ENCODE measurements around the gene TUT7. TPM values are rescaled to one million over a fixed set of nuclear protein-coding genes. Genes with fewer than 3 reads are reported as not detected.
"Not testable (repeated sequence)": the region's sequence is repeated elsewhere in the genome, so short reads cannot be mapped to it uniquely, and the experiment has no call there.

TUT7 gene
- total RNA-seq, 1 donor from 2014 or later: 18.8 TPM

DNA sequence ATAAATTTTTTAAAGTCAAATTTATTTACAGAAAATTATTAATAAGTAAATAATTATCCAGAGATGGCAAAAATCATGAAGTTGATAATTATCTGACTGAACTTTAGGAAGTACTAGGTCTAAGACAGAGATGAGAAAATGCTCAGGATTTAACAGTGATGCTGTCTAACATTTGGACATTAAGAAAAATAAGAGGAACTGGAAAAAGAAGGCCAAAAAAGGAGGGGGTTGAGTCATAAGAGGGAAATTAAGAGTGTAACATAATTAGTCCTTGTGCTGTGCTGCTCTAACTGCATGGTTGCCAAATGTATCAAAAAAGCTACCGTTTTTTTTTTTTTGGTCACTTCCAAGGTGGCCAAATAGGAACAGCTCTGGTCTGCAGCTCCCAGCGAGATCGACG lies 35.4 kb upstream of the TUT7 start:
- TF ChIP-seq, protein P1, sequence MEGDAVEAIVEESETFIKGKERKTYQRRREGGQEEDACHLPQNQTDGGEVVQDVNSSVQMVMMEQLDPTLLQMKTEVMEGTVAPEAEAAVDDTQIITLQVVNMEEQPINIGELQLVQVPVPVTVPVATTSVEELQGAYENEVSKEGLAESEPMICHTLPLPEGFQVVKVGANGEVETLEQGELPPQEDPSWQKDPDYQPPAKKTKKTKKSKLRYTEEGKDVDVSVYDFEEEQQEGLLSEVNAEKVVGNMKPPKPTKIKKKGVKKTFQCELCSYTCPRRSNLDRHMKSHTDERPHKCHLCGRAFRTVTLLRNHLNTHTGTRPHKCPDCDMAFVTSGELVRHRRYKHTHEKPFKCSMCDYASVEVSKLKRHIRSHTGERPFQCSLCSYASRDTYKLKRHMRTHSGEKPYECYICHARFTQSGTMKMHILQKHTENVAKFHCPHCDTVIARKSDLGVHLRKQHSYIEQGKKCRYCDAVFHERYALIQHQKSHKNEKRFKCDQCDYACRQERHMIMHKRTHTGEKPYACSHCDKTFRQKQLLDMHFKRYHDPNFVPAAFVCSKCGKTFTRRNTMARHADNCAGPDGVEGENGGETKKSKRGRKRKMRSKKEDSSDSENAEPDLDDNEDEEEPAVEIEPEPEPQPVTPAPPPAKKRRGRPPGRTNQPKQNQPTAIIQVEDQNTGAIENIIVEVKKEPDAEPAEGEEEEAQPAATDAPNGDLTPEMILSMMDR (IDR thresholded peaks at IDR 0.05; ENCODE audit: unreplicated experiment): no peak
- H3K27me3 Mint-ChIP-seq (ENCODE audit: unreplicated experiment): peaks cover 2% of the 10 kb centered on the region
- DNase-seq (ENCODE audit: low spot score): no peak
- no peaks in the 10 kb centered on the region for H3K4me1 Mint-ChIP-seq (ENCODE audit: unreplicated experiment)
- no peak overlapping the region for H3K27ac Mint-ChIP-seq (ENCODE audit: unreplicated experiment)
- peak overlapping the region; percentile 3 for H3K4me3 Mint-ChIP-seq (ENCODE audit: unreplicated experiment)
- no peaks in the 10 kb centered on the region for H3K9me3 Mint-ChIP-seq (ENCODE audit: unreplicated experiment)
- peaks cover 7% of the 10 kb centered on the region for H3K36me3 Mint-ChIP-seq (ENCODE audit: low read depth, unreplicated experiment)

DNA sequence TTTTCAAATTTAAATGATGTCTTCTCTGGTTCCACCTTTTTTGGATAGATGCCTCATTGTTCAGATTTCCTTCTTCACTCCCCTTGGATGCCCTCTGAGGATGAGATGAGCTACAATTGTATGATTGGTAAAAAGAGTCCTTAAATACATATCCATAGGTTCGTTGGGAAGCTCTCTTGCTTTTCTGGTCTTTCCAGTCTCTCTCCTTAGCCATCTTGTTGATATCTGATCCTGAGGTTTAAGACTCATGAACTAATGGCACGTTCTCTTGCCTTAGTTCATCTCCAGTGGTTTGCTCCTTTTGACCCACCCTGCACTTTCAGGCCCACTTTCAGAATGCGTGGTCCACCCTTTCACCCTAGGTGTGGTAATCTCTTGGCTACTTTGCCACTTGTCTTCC lies 33.2 kb upstream of the TUT7 start:
- no peak for DNase-seq (ENCODE audit: low spot score)
- Mint-ChIP-seq H3K9me3 (ENCODE audit: unreplicated experiment) (peaks cover 7% of the 10 kb centered on the region), H3K27me3 (ENCODE audit: unreplicated experiment) (peaks cover 3% of the 10 kb centered on the region), H3K4me3 (ENCODE audit: unreplicated experiment) (no peak overlapping the region), H3K36me3 (ENCODE audit: low read depth, unreplicated experiment) (peaks cover 11% of the 10 kb centered on the region), H3K27ac (ENCODE audit: unreplicated experiment) (no peak overlapping the region), H3K4me1 (ENCODE audit: unreplicated experiment) (no peaks in the 10 kb centered on the region)
- TF ChIP-seq, protein P1 (IDR thresholded peaks at IDR 0.05; ENCODE audit: unreplicated experiment): no peak

DNA sequence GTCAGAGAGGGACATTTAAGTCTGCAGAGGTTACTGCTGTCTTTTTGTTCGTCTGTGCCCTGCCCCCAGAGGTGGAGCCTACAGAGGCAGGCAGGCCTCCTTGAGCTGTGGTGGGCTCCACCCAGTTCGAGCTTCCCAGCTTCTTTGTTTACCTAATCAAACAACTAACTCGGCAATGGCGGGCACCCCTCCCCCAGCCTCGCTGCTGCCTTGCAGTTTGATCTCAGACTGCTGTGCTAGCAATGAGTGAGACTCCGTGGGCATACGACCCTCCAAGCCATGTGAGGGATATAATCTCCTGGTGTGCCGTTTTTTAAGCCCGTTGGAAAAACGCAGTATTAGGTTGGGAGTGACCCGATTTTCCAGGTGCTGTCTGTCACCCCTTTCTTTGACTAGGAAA lies 28.8 kb upstream of the TUT7 start:
- H3K27ac Mint-ChIP-seq (ENCODE audit: unreplicated experiment); H3K9me3 Mint-ChIP-seq (ENCODE audit: unreplicated experiment); H3K36me3 Mint-ChIP-seq (ENCODE audit: low read depth, unreplicated experiment); H3K4me3 Mint-ChIP-seq (ENCODE audit: unreplicated experiment); H3K27me3 Mint-ChIP-seq (ENCODE audit: unreplicated experiment); H3K4me1 Mint-ChIP-seq (ENCODE audit: unreplicated experiment); DNase-seq (ENCODE audit: low spot score): not testable (repeated sequence)

DNA sequence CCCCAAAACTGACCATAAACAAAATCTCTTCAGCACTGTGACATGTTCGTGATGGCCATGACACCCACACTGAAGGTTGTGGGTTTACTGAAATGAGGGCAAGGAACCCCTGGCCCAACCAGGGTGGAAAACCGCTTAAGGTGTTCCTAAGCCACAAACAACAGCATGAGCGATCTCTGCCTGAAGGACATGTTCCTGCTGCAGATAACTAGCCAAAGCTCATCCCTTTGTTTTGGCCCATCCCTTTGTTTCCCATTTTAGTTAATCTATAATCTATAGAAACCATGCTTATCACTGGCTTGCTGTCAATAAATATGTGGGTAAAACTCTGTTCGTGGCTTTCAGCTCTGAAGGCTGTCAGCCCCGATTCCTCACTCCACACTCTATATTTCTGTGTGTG lies 21.8 kb upstream of the TUT7 start:
- DNase-seq (ENCODE audit: low spot score): no peak
- Mint-ChIP-seq H3K4me1 (ENCODE audit: unreplicated experiment) (no peaks in the 10 kb centered on the region), H3K36me3 (ENCODE audit: low read depth, unreplicated experiment) (peaks cover 6% of the 10 kb centered on the region), H3K27me3 (ENCODE audit: unreplicated experiment) (no peaks in the 10 kb centered on the region), H3K27ac (ENCODE audit: unreplicated experiment) (no peak overlapping the region), H3K4me3 (ENCODE audit: unreplicated experiment) (no peak overlapping the region), H3K9me3 (ENCODE audit: unreplicated experiment) (peaks cover 4% of the 10 kb centered on the region)
- TF ChIP-seq, protein P1 (IDR thresholded peaks at IDR 0.05; ENCODE audit: unreplicated experiment): no peak

DNA sequence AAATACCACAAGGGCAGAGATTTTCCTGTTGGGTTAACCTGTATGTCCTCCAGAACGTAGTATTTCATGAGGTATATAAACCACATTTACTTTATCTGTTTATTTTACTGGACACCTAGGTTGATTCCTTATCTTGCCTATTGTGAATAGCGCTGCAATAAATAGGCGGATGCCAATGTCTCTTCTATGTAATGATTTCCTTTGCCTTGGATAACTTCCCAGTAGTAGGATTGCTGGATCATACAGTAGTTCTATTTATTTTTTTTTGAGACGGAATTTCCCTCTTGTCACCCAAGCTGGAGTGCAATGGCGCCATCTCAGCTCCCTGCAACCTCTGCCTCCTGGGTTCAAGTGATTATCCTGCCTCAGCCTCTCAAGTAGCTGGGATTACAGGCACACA lies 15.6 kb upstream of the TUT7 start:
- Mint-ChIP-seq H3K9me3 (ENCODE audit: unreplicated experiment) (peaks cover 20% of the 10 kb centered on the region), H3K27me3 (ENCODE audit: unreplicated experiment) (peaks cover 2% of the 10 kb centered on the region), H3K4me3 (ENCODE audit: unreplicated experiment) (no peak overlapping the region), H3K36me3 (ENCODE audit: low read depth, unreplicated experiment) (peaks cover 6% of the 10 kb centered on the region), H3K27ac (ENCODE audit: unreplicated experiment) (no peak overlapping the region), H3K4me1 (ENCODE audit: unreplicated experiment) (no peaks in the 10 kb centered on the region)
- TF ChIP-seq, protein P1 (IDR thresholded peaks at IDR 0.05; ENCODE audit: unreplicated experiment): no peak
- no peak for DNase-seq (ENCODE audit: low spot score)

Data from endothelial cell (in vitro differentiated cells).